ENCODE measurements around the gene DDX50. TPM values are rescaled to one million over a fixed set of nuclear protein-coding genes. Genes with fewer than 3 reads are reported as not detected.

The DDX50 gene
- polyA plus RNA-seq, 1 experiment, result 60.8 TPM

GRCh38 chr10:68989317-68989990 lies 88.3 kb downstream of the DDX50 start:
- POLR2A ChIA-PET, result no interaction called here
- CTCF ChIA-PET, result interaction anchor here (0.9 kb wide), 2 partner anchors 16 to 153 kb away, joined by 3 to 4 read pairs; no protein-coding TSS in a partner anchor

GRCh38 chr10:68992636-68993440 lies 91.7 kb downstream of the DDX50 start:
- Histone ChIP-seq H3K27me3 (ENCODE audit: control insufficient read depth, insufficient read depth, low read length) (no peaks in the 10 kb centered on the region), H3K9me3 (ENCODE audit: control insufficient read depth, insufficient read depth, low read length) (no peaks in the 10 kb centered on the region; the same call in 1 of the 2 replicates), H3K27ac (ENCODE audit: low read depth, low read length) (peak overlapping the region; percentile 81), H3K4me3 (ENCODE audit: low read depth, low read length) (peak overlapping the region; percentile 30)
- TF ChIP-seq CTCF (IDR thresholded peaks at IDR 0.05; ENCODE audit: low read depth, low read length), result no peak
- POLR2A ChIA-PET, result no interaction called here
- DNase-seq (ENCODE audit: low read depth, low spot score), result peak; percentile 84
- CTCF ChIA-PET, result interaction anchor here (1.0 to 1.3 kb wide), 3 partner anchors 12 to 101 kb away, joined by 4 to 5 read pairs (median 5); no protein-coding TSS in a partner anchor

More at GRCh38 chr10:68989317-68989990, 88.3 kb downstream of the DDX50 start:
- Histone ChIP-seq H3K27ac (ENCODE audit: low read depth, low read length) (peak overlapping the region; percentile 42), H3K4me3 (ENCODE audit: low read depth, low read length) (peak overlapping the region; percentile 99), H3K9me3 (ENCODE audit: control insufficient read depth, insufficient read depth, low read length) (no peaks in the 10 kb centered on the region; the same call in 1 of the 2 replicates), H3K27me3 (ENCODE audit: control insufficient read depth, insufficient read depth, low read length) (no peaks in the 10 kb centered on the region)
- no peak for DNase-seq (ENCODE audit: low read depth, low spot score)
- TF ChIP-seq CTCF (IDR thresholded peaks at IDR 0.05; ENCODE audit: low read depth, low read length), result no peak

Small RNA genes within 50 kb of the gene (small RNA-seq; reads per million reads assigned to genes)
- not detected for gene RNU6-571P (ENCODE audit: insufficient read length, low read depth)

Other genes starting within 250 kb of the DDX50 start
- gene CCAR1, start 180.1 kb upstream of the DDX50 start, polyA plus RNA-seq (2011; rRNA removed), result 58.9 and 69.9 TPM in 2 replicates
- 0.07 and 0.12 TPM in 2 replicates for gene STOX1, start 73.8 kb upstream of the DDX50 start, polyA plus RNA-seq (2011; rRNA removed)
- gene DDX21, start 54.9 kb downstream of the DDX50 start, polyA plus RNA-seq (2011; rRNA removed), result 46.5 and 62.3 TPM in 2 replicates
- 38.5 and 53.9 TPM in 2 replicates for gene KIFBP, start 87.5 kb downstream of the DDX50 start, polyA plus RNA-seq (2011; rRNA removed)
- gene SRGN, start 186.8 kb downstream of the DDX50 start, polyA plus RNA-seq (2011; rRNA removed), result 137 and 154 TPM in 2 replicates
- gene VPS26A, start 222.9 kb downstream of the DDX50 start, polyA plus RNA-seq (2011; rRNA removed), result 26.9 and 44.4 TPM in 2 replicates

Data from AG04450 (cell line).